Keratinocyte (primary cell): ENCODE measurements around the gene ORAI3. TPM values are rescaled to one million over a fixed set of nuclear protein-coding genes. Genes with fewer than 3 reads are reported as not detected.

ENCODE experiments used
- DNase-seq: peaks from one replicate; pipeline ENCODE4 v3.0.0-alpha.2; 2011; ENCODE audit warnings: low read depth, missing footprints, low spot score
- FAIRE-seq: peaks from 2 replicates; lab custom pipeline; 2011; peaks lifted over from hg19 to GRCh38; lab: Jason Lieb, UNC
- H2AFZ ChIP-seq: 2 replicates; pipeline ENCODE4 v1.6.0; 2012; ENCODE audit warnings: low read length, control low read depth, inconsistent platforms; ENCODE audit not compliant: control insufficient read depth
- H3K27ac ChIP-seq: 2 replicates; pipeline ENCODE4 v1.5.1; 2011; ENCODE audit warnings: low read length; ENCODE audit not compliant: control insufficient read depth, insufficient read depth
- H3K27me3 ChIP-seq: 3 replicates; pipeline ENCODE4 v1.6.0; 2011; ENCODE audit warnings: low read length; ENCODE audit not compliant: control insufficient read depth, insufficient read depth; ENCODE audit errors: extremely low read depth
- H3K36me3 ChIP-seq, 2 experiments: 2 replicates in 1 of 2; 3 replicates in 1 of 2; pipeline ENCODE4 v1.5.1; 2011; ENCODE audit warnings: low read length in 2 of 2, mild to moderate bottlenecking in 1 of 2; ENCODE audit not compliant: control insufficient read depth in 2 of 2, insufficient read depth in 2 of 2; ENCODE audit errors: extremely low read depth in 1 of 2
- H3K4me1 ChIP-seq: 3 replicates; pipeline ENCODE4 v1.5.1; 2011; ENCODE audit warnings: low read length; ENCODE audit not compliant: control insufficient read depth, insufficient read depth; ENCODE audit errors: extremely low read depth
- H3K4me2 ChIP-seq: 3 replicates; pipeline ENCODE4 v1.6.0; 2011; ENCODE audit warnings: low read depth, low read length; ENCODE audit not compliant: control insufficient read depth, insufficient read depth; ENCODE audit errors: extremely low read depth
- H3K4me3 ChIP-seq, 3 experiments: fragments of 200-600 bp in 1 of 3; sonication (generic) in 1 of 3; 2 replicates in 2 of 3; 3 replicates in 1 of 3; pipeline ENCODE4 v1.5.1; 2011 to 2016; ENCODE audit warnings: low read length in 3 of 3, mild to moderate bottlenecking in 3 of 3, control low read depth in 2 of 3, inconsistent platforms in 1 of 3, low read depth in 1 of 3, mixed read lengths in 1 of 3, mixed run types in 1 of 3, moderate library complexity in 1 of 3; ENCODE audit not compliant: control insufficient read depth in 2 of 3, insufficient read depth in 2 of 3; ENCODE audit errors: extremely low read depth in 1 of 3
- H3K79me2 ChIP-seq: 2 replicates; pipeline ENCODE4 v1.6.0; 2012; ENCODE audit warnings: low read length; ENCODE audit not compliant: control insufficient read depth, insufficient read depth
- H3K9ac ChIP-seq: 3 replicates; pipeline ENCODE4 v1.6.0; 2011; ENCODE audit warnings: low read length; ENCODE audit not compliant: control insufficient read depth, insufficient read depth; ENCODE audit errors: extremely low read depth
- H3K9me1 ChIP-seq: 3 replicates; pipeline ENCODE4 v1.6.0; 2011; ENCODE audit warnings: low read length; ENCODE audit not compliant: control insufficient read depth, insufficient read depth; ENCODE audit errors: extremely low read depth
- H3K9me3 ChIP-seq: 2 replicates; pipeline ENCODE4 v1.5.1; 2012; ENCODE audit warnings: low read depth, low read length; ENCODE audit not compliant: control insufficient read depth
- H4K20me1 ChIP-seq: 3 replicates; pipeline ENCODE4 v1.6.0; 2011; ENCODE audit warnings: low read length; ENCODE audit not compliant: control insufficient read depth, insufficient read depth; ENCODE audit errors: extremely low read depth
- EZH2 ChIP-seq: IDR thresholded peaks from one replicate; pipeline ENCODE4 v1.6.1; 2012; ENCODE audit warnings: inconsistent platforms, mild to moderate bottlenecking, low read length, moderate library complexity
- dilution Hi-C: fragments of 300-500 bp; cut with MboI; formaldehyde crosslinking; loops from one replicate; pipeline ENCODE4 v1.7.0; 2020; ENCODE audit warnings: low sequenced_read_pairs; ENCODE audit not compliant: extremely low pct_ligation_motif_present
- polyA plus RNA-seq, 5 experiments: library from polyadenylated mRNA; depleted of rRNA in 3 of 5; stranded (reverse) in 3 of 5; stranded (forward) in 1 of 5; unstranded in 1 of 5; fragments of >200 nt; gene quantifications; 1 replicate in 1 of 5; 2 replicates in 3 of 5; 3 replicates in 1 of 5; pipeline versions ENCODE4 v1.2.1 to v1.2.3, GENCODE V29; 2011 to 2012; ENCODE audit warnings: missing spikeins in 2 of 5, low read depth in 1 of 5, low replicate concordance in 1 of 5
- TF ChIP-seq, protein P1 (sequence below), 3 experiments: IDR thresholded peaks in 1 of 3; conservative IDR thresholded peaks in 1 of 3; optimal IDR thresholded peaks in 1 of 3; 2 replicates in 2 of 3; 3 replicates in 1 of 3; pipeline versions ENCODE3 to v1.5.1; 2011; ENCODE audit warnings: low read length in 3 of 3, mild to moderate bottlenecking in 3 of 3, moderate library complexity in 2 of 3, control low read depth in 1 of 3, inconsistent platforms in 1 of 3; ENCODE audit not compliant: insufficient read depth in 2 of 3; ENCODE audit errors: extremely low read depth in 1 of 3

The ORAI3 gene
- polyA plus RNA-seq, 1 donor (not counting 4 experiments of a cell fraction or from before 2014, with no cell fraction given): 8.1 TPM

DNA sequence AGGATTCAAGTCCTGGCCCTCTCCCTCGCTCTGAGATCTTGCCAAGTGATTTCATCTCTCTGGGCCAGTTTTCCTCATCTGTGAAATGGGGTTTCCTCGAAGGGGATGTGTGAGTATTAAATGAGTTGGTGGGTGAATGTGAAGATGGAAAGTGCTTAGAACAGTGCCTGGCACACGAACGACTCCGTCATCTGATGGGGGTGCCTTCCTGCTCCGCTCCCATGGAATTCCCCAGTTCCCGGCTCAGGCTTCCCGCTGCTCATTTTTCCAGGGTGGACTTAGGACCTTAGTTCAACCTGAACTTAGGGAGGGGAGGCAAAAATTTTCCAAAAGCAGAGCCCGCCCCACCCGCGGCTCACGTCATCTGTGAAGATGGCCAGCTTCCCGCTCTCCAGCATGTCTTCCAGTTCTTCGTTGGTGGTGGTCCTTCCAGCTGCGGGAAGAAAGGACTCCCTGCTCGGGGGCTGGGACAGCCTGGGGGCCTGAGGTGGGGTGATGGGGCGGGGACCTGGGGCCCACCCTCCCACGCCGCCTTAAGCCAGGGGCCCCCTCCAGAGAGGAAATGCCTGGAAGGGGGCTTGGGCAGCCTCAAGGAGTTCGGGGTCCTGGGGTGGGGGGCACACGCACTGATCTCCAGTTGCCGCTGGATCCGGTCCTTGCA lies 47.6 kb downstream of the ORAI3 start:
- Histone ChIP-seq H3K36me3 (no peaks in the 10 kb centered on the region), H3K9ac (peak overlapping the region; percentile 79), H3K27ac (peak overlapping the region; percentile 86), H2AFZ (peak overlapping the region; percentile 83), H3K4me2 (peak overlapping the region; percentile 92), H3K9me1 (peaks cover 1% of the 10 kb centered on the region), H3K4me1 (peaks cover 43% of the 10 kb centered on the region), H4K20me1 (no peaks in the 10 kb centered on the region), H3K4me3 (peak overlapping the region; percentile 49 to 76 (median 72)), H3K9me3 (no peaks in the 10 kb centered on the region), H3K79me2 (no peaks in the 10 kb centered on the region), H3K27me3 (no peaks in the 10 kb centered on the region)
- DNase-seq: no peak
- dilution Hi-C loops: no loop called here
- TF ChIP-seq, protein P1, sequence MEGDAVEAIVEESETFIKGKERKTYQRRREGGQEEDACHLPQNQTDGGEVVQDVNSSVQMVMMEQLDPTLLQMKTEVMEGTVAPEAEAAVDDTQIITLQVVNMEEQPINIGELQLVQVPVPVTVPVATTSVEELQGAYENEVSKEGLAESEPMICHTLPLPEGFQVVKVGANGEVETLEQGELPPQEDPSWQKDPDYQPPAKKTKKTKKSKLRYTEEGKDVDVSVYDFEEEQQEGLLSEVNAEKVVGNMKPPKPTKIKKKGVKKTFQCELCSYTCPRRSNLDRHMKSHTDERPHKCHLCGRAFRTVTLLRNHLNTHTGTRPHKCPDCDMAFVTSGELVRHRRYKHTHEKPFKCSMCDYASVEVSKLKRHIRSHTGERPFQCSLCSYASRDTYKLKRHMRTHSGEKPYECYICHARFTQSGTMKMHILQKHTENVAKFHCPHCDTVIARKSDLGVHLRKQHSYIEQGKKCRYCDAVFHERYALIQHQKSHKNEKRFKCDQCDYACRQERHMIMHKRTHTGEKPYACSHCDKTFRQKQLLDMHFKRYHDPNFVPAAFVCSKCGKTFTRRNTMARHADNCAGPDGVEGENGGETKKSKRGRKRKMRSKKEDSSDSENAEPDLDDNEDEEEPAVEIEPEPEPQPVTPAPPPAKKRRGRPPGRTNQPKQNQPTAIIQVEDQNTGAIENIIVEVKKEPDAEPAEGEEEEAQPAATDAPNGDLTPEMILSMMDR (optimal IDR thresholded peaks at IDR 0.05 in 1 of 3, IDR thresholded peaks at IDR 0.05 in 1 of 3, conservative IDR thresholded peaks at IDR 0.05 in 1 of 3; ENCODE audit: extremely low read depth in 1 of 3, insufficient read depth in 2 of 3, low read length in 3 of 3): no peak
- no peak for TF ChIP-seq EZH2
- no peak for FAIRE-seq

DNA sequence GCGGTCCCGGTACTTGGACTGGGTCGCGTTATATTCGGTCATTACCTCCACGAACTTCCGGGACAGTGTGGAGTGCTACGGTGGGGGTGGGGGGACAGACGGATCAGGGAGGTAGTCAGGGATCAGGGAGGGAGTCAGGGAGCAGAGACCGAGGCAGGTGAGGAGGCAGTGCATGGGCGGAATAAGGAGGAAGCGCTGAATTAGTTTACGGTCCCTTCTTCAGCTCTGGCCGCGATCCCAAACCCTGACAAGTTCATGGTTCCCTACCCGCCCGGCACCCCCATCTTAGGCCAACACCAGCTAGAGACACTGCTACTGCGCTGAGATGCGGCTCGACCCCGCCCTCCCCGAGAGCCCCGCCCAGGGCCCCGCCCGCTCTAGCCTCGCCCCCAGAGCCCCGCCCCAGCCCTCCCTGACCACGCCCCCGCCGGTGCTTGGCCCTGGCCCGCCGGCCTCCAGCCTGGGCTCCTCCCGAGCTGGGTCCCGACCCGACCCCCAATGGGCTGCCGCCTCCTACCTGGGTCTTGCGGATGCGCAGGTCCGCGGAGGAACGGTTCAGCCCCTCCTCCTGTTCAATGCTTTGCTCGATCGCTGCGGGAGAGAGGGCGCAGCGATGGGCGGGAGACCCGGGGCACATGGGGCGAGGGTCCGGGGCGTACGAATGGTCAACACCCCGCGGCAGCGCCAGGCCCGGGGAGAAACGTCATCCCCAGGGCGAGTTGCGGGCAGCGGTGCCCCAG lies 48.3 kb downstream of the ORAI3 start:
- DNase-seq (peak; percentile 82), FAIRE-seq (no peak)
- TF ChIP-seq, protein P1 (optimal IDR thresholded peaks at IDR 0.05 in 1 of 3, IDR thresholded peaks at IDR 0.05 in 1 of 3, conservative IDR thresholded peaks at IDR 0.05 in 1 of 3; ENCODE audit: extremely low read depth in 1 of 3, insufficient read depth in 2 of 3, low read length in 3 of 3): no peak
- TF ChIP-seq EZH2: no peak
- H3K4me2 ChIP-seq: peak overlapping the region; percentile 92
- peak overlapping the region; percentile 88 for H3K9ac ChIP-seq
- peak overlapping the region; percentile 49 to 77 (median 76) for H3K4me3 ChIP-seq
- H3K36me3 ChIP-seq: no peaks in the 10 kb centered on the region
- no peaks in the 10 kb centered on the region for H3K9me3 ChIP-seq
- no peaks in the 10 kb centered on the region for H3K27me3 ChIP-seq
- H3K79me2 ChIP-seq: no peaks in the 10 kb centered on the region
- dilution Hi-C loops: no loop called here
- H3K4me1 ChIP-seq: peaks cover 50% of the 10 kb centered on the region
- H3K9me1 ChIP-seq: peaks cover 3% of the 10 kb centered on the region
- H2AFZ ChIP-seq: peak overlapping the region; percentile 83
- H4K20me1 ChIP-seq: no peaks in the 10 kb centered on the region
- peak overlapping the region; percentile 96 for H3K27ac ChIP-seq
